HG02852 (cell line): Measurements from ENCODE around the gene ANKH.

Source experiments
- ATAC-seq: cut with Tn5 transposase; IDR thresholded peaks from one replicate; pipeline ENCODE4 v1.9.1; 2021; ENCODE audit warnings: mild to moderate bottlenecking, moderate library complexity; ENCODE audit not compliant: unreplicated experiment

Gene ANKH

DNA sequence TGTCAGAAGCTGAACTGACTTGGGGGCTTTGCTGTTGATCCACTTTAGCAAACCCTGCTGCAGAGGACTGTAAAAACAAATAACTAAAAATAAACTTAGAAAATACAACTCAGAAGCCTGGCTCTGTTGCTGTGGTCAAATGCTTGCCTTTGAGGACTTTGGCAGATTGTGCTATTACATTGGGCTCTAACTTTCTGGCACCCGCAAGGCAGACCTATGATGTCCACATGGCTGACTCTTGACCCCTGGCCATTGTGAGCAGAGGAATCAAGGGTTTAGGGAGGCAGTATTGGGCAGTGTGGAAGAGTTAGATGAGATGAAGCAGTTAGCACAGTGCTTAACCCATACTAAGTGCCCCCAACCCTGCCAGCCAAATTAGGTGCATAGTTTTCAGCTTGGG is 173.1 kb downstream of the ANKH start:
- ATAC-seq: no peak

DNA sequence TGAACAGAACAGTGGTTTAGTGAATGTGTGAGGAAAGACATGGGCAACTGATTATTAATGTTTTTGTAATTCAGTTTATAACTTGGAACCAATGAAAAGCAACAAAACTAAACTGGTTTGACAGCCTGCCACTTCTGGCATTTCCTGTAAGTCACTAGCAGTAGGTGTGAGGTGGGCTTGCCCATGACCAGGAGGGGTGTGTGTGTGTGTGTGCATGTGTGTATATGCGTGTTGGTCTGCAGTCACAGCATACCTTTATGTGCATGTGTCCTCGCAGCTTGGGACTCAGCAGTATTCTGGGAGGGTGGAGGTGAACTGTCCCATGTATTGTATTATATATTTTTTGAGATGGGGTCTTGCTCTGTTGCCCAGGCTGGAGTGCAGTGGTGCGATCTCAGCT is 174.7 kb downstream of the ANKH start:
- no peak for ATAC-seq

DNA sequence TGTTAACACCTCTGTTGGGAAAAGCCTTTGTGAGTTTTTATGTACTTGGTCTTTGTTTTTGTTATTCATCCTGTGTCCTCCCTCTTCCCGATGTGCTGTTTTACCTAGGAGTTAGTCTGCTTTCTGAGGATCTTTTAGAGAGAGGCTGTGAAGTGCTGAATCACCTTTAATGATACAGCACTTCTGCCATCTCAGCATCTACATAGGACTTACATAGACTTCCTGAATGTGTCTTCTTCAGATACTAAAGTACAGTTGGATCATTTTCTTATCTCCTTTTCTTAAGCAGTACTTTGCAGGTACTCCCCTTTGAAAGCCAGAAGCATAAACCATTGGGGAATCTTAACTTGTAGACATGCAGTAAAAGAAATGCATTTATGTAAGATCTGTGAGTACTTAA is 175.5 kb downstream of the ANKH start:
- no peak for ATAC-seq

DNA sequence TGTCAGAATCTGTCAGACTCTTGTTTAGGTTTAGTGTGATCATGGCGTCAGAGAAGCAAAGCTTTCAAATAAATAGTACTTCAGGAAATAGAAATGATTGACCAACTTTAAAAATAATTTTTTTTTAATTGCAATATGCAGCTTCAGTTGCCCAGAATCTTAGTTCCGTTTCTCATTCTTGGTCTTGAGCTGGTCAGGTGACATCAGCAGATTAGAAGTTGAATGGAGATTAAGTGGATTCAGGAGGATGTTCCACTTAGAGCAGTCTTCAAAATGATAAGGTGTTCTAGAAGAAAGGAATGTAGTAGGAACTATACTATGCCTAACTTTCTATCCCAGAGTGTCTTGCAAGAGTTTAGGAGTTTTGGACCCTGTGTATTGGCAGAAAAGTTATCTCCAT is 176.4 kb downstream of the ANKH start:
- no peak for ATAC-seq

DNA sequence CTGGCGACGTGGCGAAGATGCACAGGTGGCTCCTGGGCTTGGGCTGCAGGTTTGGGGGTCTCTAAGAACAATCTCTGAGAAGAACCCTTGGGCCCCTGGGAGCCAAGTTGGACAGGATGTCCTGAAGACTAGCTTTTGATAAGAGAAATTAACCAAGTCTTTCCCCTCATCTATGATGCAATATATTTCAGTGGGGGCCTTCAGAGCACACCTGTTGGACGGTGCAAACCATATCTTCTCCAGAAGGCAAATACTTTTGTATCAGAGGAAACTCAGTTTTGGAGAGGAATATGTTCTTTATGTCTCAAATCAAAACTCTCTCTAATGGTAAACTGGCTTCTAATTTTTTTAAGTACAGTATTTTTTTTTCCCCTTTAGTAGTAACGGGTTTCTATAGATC is 178.5 kb downstream of the ANKH start:
- ATAC-seq: no peak

DNA sequence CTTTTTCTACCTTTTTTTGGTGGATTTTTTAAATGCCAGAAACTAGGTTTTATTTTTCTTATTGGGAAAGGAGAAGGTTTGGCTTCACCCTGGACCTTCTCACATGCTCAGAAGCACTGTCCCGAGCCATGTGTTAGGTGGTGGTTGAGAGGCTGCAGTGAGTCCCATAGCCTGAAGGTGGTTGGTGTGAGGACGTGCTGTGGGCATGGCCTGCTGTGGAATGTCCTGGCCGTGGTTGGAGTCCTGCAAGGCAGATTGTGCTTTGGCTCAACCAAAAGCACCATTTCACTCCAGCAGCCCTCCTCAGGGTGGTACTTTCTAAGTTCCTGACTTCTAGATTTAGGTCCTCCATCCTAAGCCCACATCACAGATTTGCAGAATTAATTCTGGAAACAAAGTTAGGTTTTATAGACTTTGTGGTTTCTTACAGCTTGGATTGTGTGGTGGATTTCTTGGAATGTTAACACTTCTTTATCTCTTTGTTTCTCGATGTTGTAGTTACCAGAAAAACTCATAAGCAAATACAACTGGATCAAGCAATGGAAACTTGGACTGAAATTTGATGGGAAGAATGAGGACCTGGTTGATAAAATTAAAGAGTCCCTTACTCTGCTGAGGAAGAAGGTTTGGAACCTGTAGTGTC is 184.4 kb downstream of the ANKH start:
- ATAC-seq: no peak

DNA sequence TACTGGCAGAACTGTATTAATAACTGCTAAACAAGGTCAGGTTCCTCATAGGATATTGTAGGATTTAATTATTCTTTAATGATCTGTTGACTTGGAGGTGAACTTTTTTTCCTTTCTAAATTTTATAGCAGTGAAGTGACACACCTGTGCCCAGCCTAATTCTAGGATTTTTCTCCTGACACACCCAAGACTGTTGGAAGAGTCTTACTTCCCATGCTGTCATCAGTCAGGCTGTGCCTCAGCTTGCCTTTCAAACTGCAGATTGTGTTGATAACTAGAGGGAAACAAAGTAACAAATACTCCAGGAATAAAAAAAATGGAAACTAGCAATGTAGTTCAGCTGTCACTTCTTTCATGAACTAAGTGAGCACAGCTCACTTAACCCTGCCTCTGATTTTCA is 185.1 kb downstream of the ANKH start:
- ATAC-seq: no peak

DNA sequence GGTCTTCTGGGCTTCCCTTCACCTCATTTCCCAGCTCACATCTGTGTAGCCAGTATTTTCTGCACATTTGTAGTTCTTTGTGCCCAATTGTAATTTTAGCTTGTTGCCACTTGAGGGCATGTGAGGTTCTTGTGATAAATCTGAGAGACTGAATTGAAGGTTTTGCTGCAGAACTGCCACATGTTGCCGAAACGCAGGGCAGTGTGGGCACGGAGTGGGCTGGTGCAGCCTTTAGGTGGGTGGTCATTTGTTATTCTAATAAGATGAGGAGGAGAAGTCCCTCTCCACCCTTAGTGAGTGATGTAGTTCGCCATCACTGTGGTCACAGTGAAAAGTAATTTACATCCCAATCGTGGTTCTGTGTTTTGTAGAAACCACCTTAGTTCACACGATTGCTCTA is 185.8 kb downstream of the ANKH start:
- peak; percentile 91 for ATAC-seq

DNA sequence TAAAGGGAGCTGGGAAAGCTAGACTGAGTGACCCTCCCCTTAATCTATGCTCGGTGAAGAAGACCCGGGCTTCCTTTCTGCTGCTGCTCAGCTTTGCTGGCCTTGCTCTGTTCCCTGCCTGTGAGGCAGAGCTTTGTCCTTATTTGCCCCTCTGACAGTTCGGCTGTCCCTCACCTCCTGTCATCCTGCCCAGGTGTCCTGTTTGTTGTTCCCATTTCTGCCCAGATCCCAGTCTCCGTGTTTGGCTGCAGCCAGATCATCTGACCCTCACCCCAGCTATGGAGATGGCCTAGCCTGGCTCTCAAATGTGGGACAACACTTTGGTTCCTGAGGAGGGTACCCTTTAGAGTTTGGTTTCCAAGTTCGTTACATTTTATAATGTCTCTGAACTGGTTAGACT is 186.8 kb downstream of the ANKH start:
- no peak for ATAC-seq

DNA sequence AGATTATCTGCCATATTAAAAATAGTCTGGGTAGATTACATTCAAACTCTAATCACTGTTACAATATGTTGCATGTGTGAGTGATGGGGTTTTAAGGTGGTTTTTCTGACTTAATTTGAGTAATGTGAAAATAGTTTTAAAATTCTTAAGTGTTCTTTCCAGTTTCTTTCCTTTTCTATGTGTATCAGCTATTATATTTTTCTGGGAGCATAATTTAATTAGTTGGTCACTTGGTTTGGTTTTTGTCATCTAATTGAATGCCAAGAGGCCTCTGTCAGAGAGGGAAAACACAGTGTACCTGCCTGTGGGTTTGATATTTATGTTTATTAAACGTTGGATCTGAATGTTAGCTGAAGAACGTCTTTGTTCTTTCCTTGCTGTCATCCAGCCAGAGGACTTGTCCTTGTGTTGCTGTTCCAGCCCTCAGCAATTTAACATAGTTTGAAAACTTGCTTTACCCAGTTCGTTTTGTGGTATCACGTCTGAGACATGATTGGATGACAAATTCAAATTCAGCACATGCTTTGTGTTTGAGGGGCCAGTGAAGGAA is 187.6 kb downstream of the ANKH start:
- no peak for ATAC-seq

DNA sequence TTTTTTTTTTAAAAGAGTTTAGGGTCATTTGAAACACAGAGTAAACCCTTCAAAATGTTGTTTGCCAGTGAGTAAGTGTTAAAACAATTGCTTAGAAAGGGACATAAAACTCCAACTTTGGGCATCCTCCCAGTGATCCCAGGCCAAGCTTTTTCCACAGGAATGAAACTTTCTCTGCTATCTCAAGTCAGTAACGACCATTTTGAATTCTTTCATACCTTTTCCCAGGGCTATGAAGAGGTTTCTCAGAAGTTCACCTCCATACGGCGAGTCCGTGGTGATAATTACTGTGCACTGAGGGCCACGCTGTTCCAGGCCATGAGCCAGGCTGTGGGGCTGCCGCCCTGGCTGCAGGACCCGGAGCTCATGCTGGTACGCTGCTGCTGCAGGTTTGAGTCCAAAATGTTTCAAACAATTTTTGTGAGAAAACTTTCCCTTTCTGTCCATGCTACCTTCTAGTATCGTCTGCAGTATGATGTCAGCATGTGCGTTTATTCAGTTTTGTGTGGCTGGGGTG is 190.3 kb downstream of the ANKH start:
- ATAC-seq: no peak

DNA sequence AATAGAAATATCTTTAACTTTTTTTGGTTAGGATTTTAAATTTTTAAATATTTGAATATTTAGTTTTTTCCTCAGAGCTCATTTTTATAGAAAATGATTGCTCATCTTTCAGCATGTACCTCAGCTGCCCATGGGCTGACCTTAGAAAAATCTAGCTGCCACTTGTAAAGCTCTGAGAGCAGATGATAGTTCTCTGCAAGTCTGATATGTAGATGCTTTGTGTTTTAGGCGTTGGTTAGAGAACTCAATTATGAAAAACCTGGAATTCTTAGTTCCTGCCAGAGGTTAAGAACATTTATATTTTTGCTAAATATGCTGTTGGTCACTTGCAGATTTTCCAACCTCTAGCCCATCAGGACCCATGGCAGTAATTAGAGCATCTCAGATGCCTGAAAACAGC is 192.0 kb downstream of the ANKH start:
- no peak for ATAC-seq

DNA sequence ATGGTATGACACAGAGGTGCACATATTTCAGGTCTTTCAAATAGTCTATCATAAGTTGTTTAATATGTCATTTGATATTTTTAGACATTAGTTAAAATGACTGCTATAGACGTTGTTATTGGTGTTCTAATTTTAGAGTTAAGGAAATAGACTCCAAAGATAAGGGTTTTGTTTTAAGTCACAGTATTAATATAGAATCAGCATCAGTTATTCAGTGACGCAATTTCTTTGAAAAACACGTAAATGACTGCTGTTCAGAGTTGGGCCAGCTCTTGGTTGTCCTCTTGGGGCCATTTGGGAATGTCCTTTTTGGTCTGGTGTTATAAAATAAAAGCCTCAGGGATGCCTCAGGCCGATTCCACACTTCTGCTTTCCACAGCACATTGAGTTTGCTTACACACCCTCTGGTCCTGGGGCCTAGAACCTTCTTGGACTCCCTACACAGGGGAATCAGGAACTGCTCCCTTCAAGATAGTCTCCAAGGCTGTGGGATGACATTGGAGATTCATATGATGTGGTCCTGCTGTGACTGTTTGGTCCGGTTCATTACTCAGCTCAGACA is 192.7 kb downstream of the ANKH start:
- no peak for ATAC-seq

DNA sequence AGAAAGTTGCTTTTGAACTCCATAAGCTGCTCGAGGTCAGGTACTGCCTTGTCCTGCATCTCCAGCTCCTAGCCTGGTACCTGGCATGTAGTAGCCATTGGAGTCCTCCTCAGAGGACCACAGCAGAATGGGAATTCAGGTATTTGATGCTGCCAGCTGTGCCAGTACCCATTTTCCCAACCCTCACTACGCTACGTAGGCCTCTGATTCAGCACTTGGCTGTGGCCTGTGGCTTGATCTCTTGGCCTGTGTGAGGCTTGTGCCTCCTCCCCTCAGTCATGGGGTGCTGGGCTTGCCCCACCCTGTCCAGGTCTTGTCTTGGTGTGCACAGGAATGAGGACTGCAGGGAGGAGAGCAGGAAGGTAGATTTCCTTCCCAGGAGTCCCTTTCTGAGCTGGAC is 195.3 kb downstream of the ANKH start:
- peak; percentile 37 for ATAC-seq

DNA sequence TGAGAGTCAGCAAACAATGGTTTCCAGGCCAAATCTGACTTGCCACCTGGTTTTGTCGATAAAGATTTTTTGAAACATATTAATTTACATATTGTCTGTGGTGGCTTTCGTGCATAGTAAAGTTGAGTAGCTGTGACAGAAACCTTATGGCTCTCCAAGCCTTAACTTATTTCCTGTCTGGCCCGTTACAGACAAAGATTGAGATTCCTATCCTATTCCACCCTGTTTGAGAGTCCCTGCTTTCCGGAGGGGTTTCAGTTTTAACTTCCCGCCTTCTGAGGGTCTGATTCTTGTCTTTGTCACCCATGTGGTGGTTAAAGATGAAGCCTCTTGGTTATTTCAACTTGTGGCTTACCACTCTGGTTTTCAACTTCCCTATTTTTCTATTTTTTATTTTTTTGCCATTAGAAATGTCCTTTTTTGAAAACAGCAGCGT is 195.7 kb downstream of the ANKH start:
- peak; percentile 53 for ATAC-seq

DNA sequence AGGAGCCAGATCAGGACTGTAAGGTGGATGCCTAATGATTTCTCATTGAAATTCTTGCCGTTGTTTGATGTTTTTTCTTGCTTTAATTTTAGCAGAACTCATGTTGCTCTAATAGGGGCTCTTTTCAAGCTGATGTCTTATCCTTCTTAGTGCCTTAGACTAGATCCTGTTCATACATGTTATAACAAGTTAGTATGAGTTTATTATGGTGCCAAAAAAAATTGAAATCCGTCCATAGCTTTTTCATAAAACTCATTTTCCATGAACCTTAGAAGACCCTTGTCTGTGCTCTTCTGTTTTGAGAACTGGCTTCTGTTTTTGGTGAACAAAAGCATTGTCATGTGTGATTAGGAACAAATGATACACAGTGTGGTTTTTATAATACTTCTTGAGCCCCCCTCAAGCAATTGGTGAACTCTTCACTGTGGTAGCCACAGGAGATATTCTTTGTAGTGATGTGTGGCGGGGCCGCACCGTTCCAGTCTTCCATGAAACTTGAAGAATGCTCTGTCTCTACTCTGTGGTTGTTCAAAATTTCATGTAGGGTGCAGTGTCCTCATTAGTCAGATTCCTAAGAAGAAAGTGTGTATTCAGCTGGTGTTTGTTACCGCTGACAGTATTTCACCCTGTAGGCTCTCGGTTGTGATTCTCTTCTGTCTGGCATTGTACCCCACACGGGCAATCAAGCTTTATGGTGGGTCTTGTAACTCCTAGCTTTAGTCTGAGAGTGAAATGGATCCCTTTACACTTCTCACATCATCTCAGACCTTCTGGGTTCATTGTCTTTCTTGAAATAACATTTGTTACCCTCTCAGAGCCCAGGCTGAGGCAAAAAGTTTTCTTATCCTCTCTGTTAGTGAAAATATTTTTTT is 196.4 kb downstream of the ANKH start:
- no peak for ATAC-seq

DNA sequence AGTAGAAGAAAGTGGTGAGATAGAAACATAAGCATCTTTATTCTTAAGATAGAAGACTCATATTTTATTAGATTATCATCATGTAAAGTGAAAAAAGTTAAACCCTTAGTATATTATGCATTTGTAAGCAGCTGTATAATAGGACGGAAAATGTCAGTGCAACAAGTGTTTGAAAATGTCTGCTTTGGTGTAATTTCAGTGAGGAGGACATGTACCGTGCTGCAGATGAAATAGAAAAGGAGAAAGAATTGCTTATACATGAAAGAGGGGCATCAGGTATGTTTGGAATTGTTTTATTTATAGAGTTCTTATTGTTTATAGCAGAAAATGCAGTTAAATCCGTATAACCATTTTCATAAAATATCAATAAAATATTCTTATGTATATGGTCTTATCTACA is 198.1 kb downstream of the ANKH start:
- no peak for ATAC-seq

DNA sequence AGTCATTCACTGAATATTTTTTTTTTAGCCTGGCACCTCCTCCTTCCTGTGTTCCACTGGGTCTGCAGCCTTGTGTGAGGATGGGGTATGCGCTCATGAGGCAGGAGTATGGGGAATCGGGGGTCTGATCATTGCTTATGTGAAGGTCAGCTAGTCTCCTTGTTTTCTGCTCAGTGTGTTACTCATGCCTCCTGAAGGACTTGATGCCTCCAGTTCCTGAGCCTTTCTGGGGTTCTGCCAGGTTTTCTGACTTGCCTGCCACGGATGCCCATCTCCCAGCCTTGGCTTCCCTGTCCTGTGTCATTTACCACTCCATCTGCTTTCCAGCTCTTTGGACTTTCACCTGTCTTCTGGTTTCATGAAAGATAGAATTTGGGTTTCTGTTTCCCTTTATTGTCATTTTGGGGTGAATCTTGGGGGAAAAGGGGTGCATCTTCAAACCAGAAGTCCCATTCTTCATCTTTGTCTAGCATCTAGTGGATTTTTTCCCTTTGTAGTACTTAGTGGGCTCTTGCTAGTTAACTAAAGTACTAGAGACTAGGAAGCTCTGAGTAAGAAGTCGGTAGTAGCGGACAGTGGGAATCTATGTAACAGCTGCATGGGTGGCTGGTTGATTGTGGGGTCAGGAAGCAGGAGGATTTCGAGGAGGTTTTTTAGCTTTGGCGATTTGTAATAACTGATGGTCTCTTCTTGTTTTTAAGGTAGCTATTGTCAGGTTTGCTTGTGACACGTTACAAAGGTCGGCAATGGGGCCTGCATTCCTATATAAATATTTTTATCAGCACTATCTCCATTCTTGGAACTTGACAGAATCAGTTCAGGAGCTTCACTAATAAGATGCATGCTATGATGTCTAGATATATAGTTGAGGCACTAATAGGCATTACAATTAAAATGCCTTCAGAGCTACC is 198.8 kb downstream of the ANKH start:
- ATAC-seq: no peak

DNA sequence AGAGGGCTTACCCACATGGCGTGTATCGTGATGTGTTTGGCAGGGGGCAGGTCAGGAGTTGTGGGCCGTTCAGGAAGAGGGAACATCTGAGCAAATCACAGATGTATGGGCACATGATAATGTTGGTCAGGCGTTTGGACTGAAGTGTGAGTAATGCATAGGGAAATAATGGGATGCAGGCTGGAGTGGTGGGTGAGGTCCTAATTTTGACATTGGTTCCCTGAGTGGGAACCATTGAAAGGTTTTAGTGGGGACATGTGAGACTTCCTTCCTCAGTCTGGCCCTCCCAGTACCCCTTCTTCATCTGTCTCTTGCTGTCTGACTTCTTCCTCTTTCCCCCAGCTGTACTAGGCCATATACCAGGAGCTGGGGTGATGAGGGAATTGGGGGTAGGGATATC is 199.5 kb downstream of the ANKH start:
- no peak for ATAC-seq

DNA sequence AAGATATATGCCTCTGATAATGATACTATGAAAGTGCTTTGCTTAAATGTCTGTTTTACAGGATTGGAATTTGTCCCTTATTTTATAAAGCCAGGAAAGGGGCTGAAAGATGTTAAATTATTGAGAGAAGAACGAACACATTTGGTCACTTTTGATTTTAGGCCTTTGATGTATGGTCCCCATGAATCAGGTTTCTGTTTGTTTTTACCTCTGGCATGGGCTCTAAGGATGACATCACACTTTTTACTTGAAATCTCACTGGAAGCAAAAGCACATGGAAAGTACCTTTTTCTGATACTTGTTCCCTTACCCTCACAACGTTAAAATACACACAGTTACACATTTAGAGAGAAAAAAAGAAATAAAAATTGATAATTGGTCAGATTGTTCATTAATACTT is 200.2 kb downstream of the ANKH start:
- ATAC-seq: peak; percentile 18

DNA sequence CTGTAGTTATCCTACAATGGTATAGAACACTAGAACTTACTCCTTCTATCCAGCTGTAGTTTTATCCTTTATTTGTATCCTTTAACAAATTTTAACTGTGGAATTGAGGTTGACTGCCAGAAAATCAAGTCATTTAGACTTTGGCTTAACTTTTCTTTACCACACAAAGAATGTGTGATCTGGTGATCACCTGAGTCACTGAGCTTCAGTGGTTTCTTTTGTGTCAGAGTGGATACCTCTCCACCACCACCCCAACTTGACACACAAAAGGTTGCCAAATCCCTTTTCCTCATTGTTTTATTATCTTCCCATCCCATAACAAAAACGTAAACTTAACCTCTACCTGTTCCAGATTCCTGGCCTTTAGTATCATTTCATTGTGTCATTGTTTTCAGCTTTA is 201.6 kb downstream of the ANKH start:
- ATAC-seq: no peak
